GM21381 (cell line): ENCODE data around the gene ADGRL1.

ENCODE experiments used
- ATAC-seq: cut with Tn5 transposase; IDR thresholded peaks from one replicate; pipeline ENCODE4 v1.9.1; 2021; ENCODE audit warnings: mild to moderate bottlenecking, moderate library complexity; ENCODE audit not compliant: unreplicated experiment

Gene ADGRL1

DNA sequence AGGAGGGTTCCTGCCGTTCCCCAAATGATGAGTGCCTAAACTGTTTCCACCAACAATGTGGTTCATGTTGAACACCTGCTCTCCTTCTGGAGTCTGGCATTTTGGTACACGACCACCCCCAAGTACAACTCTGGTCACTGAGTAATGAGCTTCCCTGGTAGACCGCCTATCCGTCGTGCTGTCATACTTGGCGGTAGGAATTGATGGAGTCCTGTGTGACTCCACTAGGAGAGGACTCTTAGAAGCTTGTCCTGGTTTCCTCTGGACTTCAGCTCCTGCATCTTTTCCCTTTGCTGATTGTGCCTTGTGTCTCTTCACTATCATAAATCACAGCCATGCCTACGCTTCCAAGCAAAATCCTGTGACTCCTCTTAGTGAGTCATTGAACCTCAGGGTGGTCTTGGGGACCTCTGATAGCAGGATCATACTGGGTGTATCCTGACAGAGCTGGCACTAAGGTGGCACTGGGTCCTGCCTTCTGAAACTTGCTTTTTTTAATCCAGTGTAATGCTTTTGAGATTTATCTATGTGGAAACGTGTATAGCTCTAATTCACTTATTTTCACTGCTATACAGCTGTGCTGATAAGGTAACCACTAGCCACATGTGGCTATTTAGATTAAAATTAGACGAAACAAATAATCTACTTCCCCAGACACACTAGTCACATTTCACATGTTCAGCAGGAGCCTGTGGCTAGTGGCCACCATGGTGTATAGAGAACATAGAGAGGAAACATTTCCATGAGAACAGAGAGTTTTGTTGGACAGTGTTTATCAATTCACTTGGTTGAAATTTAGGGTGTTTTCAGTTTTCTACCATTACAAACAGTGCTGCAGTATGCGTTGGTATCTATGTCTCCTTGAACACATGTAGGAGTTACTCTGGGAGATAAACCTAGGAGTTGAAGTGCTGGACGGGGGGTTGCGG is 63.4 kb downstream of the ADGRL1 start:
- ATAC-seq: no peak

DNA sequence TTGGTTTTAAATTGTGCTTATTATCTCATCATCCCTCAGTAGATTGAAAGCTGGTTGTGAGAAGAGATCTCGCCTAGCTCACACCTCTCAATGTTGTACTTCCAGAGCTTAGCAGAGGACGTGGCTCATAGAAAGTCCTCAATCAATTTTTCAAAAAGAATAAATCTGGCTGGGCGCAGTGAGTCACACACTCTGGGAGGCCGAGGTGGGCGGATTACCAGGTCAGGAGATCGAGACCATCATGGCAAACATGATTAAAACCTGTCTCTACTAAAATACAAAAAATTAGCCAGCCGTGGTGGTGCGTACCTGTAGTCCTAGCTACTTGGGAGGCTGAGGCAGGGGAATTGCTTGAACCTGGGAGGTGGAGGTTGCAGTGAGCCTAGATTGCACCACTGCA is 64.9 kb downstream of the ADGRL1 start:
- no peak for ATAC-seq

DNA sequence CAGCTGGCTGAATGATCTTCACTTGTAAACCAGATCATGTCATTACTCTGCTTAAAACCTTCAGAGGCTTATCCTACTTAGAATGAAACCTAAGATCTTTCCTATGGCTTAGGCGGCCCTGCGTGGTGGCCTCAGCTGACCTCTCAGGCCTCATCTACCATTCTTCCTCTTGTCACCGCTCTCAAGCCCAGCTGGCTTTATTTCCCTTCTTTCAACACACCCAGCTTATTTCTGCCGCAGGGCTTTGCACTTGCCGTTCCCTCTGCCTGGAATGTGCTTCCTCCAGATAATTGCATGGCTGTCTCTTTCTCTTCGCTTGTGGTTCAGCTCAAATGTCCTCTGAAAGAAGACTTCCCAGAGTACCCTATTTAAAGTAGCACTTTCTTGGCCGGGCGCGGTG is 66.0 kb downstream of the ADGRL1 start:
- no peak for ATAC-seq

DNA sequence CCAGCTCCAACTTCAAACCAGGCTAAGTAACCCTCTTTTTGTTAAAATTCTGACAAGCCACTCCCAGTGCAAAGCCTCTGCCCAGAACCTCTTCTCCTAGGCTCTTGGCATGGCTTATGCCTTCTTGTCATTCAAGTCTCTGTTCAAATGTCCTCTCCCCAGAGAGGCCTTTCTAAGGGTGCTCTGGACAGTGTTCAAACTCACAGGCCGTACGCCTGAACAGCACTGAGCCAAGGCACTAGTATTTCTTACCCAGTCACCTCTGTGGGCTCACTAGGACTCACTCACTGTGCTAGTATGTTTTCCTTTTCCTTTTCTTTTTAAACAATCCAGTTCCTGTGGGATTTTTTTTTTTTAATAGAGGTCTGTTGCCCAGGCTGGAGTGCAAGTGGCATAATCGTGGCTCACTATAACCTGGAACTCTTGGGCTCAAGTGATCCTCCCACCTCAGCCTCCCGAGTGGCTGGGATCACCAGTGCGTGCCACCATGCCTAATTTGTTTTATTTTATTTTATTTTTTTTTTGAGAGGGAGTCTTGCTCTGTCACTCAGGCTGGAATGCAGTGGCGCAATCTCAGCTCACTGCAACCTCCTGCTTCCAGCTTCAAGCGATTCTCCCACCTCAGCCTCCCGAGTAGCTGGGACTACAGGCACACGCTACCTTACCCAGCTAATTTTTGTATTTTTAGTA is 67.2 kb downstream of the ADGRL1 start:
- ATAC-seq: no peak

DNA sequence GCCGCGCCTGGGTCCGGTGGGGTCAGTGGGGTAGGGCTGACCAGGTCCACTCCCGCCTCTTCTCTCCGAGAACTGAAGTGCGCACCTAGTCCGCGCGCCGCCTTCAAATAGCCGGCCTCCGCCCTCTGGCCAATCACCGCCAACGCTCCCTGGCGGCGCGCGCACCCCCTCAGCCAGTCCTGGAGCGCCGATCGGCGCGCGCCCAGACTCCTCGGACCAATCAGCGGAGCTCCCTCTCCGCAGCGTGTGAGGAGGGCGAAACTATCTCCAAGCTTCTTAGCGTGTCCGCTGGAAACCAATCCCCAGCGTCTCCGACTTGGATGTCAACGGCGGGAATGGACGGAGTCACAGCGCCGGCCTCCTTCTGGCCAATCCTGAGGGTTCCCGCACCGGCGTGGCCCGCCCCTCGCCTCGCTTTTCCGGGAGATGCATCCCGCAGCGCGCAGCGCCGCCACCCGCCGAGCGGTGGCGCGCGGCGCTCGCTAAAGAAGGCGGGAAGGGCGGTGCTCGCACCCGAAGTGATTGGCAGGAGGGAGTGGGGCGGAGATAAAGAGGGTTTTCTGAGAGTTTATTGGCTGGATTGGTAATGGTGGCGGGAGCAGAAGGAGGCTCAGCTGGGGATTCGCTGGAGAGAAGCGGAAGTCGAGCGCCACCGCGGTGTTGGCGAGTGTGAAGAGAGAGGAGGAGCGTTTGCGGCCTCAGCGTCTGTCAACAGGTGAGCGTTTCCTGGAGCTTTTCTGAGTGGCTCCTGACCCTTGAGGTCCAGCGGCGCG is 69.3 kb downstream of the ADGRL1 start, which contains the start of gene ASF1B:
ASF1B (minus strand) TSS at position 81 of the 773 bp plus-strand sequence. CDS start 133 bp downstream, outside the sequence.
- peak; percentile 76 for ATAC-seq

DNA sequence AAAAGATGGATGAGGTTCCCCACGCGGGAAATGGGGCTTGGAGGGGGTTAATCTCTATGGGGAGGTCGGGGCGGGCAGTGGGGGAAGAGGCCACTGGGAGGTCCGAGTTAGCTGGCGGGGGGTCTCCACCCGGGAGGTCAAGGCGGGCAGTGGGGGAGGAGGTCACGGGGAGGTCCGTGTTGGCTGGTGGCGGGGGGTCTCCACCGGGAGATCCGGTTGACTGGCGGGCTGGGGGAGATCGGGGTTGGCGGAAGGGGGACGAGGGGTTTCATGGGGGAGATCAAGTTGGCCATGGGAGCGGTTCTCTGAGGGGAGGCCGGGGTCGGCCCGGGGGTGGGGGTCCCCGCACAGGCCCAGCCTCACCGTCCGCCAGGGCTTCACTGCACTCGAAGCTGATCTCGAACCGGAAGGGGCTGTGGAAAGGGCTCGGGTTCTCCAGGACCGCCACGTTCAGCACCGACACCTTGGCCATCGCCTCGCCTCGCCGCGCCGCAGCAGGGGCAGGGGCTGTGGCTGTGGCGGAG is 69.9 kb downstream of the ADGRL1 start:
- ATAC-seq: peak; percentile 0

DNA sequence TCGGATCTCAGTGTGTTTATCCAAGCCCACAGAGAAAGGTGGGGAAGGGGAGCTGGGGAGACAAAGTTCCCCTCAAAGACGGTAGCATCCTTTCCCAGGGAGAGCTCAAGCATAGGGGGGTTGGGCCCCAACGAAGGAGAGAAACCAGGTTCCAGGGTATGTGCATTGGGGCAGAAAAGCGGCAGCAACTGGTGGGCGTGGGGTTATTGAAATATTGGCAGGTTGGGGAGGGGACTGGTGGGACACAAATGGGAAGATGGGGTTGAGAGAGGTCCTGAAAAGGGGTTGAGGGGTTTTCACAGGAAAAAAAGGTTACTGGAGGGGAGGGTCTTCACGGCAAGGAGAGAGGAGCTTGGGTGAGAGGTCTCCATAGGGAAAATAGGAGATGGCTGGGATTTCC is 70.6 kb downstream of the ADGRL1 start:
- no peak for ATAC-seq

DNA sequence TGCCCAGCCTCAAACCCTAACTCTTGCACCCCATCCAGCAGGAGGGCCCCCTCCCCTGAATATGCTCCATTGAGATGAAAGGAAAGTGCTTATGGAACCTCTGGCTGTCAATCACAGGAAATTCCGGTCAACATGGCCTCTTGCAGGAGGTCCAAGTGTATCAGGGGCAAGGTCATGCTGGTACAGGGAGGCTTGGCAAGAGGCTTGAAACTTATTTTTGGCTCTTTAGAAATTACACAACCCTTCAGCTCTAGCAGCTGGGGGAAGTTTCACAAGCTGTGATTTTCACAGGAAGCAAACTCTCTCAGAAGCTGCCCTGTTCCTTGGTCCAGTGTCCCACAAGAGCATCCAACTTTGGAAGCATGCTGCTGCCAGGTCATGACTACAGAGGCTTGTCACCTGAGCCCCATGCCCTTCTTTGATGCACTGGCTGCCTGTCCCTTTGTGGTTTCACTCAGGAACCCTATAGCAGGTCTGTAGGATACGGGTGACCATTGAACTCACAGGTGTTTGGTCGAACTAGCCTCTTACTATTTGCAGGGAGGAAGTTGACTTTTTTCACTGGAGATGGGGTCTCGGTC is 78.0 kb downstream of the ADGRL1 start:
- ATAC-seq: no peak

DNA sequence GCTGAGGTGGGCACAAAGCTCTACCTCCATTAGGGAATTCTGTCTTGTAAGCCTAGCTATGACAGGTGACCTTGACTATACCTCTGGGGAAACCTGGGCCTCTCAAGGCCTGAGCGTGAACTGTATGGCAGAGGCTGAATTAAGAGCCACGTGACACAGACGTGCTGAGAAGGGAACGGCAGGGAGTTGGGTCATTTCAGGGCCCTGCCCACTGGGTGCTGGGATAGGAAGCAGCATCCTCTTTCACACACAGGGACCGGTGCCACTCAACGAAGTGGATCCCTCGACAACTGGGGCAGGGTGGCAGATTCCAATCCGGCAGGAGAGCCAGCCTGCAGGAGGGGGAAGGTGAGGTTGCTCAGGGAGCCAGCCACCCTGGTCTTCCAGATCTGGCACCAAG is 78.8 kb downstream of the ADGRL1 start:
- ATAC-seq: no peak

DNA sequence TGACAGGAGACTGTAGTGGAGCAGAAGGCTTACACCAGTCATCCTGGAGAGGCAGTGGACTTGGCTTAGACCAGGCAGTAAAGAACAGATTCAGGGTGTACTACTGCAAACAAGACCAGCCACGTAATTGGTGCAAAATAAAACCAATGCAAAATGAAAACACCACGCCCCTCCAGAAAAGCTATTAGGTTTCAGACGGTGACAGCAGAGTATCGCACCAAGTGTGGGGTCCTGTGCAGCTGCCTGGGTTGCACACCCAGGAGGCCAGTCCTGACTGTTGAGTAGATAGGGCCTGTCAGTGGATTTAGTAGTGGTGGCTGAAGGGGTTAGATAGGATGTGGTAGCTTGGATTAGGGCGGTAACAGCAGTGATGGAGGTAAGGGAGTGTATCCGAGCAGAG is 83.0 kb downstream of the ADGRL1 start:
- ATAC-seq: no peak

DNA sequence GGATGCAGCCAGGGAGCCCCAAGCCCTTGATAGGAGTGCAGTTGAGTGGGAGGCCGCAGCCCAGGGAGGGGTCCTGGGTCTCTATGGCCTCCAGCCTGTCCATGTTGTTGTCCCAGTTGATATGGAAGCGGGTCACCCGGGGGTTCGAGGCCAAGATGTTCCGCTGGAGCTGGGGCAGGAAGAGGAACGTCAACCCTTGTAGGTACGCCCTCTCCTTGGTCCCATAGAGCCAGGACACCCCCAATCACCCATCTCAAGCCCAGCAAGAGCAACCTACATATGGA is 85.5 kb downstream of the ADGRL1 start:
- no peak for ATAC-seq

DNA sequence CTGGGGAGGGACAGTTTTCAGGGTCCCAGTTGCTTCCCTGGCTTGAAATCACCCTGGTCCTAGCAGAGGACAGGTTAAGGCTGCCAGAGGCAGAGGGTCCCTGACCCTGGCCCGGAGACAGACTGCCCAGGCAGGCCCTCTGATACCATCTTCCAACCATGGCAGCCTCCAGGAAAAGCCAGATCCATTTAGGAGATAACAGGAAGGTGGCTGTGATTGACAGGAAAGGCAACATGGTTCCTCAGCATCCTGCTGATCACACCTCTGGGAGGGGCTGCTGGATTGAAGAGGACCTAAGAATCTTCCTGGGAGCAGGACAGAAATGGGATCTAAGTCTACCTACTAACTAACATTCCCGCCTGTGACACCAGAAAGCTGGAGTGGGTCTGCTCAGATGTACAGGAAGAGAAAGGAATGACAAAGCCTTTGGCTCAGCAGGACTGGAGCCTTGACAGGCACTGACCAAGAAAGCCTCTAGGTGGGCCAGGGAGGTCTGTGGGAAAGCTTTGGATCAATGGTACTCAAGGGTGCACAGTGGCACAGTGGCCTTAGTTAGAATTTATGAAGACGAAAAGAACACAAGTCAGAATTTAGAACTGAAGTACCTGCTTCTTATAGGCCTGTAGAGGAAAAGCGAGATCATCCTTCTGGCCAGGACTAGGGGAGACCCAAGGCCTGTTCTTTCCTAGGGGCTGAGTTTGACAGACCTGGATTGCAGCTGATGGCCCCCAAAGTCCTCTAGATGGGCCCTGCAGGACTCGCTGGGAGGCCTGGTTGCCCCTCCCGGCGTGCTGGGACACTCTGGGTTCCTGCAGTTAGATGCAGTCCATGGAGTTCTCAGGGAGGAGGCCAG is 86.1 kb downstream of the ADGRL1 start:
- ATAC-seq: no peak

DNA sequence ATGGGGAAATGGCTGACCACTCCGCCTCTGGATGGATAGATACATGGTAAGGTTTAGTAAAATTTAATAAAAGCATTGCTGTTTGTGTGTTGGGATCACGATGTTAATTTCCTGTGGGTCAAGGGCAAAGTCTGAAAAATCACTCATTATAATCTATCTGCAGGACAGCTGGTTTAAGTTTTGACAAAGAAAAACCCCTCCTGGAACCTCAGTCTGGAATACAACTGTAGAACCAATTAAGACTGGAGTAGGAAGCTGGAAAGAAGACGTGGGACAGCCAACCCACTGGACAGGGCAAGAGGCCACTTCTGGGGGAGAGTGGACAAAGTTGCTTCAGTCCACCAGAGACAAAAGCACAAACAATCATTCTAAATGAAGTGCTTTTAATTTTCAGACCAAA is 86.8 kb downstream of the ADGRL1 start:
- no peak for ATAC-seq

DNA sequence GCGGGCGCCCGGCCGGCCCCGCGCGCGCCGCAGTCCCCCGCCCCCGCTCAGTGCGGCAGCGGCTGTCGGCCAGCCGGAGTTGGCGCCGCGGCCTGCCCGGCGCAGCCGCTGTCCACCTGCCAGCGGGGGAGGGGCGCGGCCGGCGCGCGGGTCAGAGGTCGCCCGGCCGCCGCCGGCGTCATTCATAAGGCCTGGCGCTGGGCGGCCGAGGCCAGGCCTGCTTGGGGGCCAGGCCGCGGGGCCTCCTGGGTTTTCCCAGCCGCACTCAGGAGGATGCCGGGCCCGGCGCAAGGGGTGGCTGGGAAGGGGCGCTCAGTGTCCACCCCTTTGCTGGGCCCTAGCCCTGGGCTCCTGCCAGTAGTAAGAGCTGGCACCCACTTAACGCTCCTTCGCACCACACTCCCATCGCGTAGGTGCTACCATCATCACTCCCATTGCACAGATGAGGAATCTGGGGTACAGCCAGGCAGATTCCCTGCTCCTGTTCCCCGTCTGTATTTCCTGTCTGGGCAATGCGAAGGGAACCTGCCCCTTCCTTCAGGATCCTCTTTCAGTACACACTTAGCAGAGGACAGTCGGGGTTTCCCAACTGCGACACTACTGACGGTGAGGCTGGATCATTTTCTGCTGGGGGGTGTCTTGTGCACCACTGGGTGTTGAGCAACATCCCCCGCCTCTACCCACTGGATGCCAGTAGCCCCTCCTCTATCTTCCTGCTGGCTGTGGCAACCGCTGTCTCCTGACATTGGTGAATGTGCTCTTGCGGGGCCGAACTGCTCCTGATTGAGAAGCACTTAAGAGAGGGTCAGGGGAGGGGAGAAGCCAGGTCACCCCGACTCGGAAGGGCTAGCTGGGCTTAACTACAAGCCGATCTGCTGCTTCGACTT is 87.6 kb downstream of the ADGRL1 start:
- ATAC-seq: peak; percentile 44

DNA sequence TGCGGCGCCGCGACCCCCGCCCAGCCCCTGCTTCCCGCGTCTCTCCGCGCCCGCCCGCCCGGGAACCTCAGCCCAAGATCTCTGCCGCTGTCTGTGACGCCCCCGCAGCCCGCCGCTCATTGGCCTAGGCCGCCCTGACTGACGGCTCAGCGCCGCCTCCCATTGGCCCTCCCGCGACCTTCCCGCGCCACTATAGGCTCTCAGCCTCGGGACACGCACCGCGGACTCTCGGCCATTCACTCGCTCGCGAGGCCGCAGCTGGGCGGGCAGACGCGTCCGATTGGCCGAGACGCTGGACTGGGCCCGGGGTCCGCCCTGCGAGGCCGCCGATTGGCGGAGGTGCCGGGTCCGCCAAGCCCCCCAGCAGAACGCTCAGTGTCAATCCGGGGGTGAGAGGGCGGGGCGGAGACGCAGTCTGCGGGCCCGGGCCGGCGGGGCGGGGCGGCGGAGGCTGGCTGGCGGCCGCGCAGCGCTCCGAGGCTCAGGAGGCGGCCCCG is 88.3 kb downstream of the ADGRL1 start, which contains the start of gene PRKACA:
PRKACA (minus strand) TSS at position 95 of the 497 bp plus-strand sequence. CDS start 215 bp downstream, outside the sequence.
- ATAC-seq: peak; percentile 87

DNA sequence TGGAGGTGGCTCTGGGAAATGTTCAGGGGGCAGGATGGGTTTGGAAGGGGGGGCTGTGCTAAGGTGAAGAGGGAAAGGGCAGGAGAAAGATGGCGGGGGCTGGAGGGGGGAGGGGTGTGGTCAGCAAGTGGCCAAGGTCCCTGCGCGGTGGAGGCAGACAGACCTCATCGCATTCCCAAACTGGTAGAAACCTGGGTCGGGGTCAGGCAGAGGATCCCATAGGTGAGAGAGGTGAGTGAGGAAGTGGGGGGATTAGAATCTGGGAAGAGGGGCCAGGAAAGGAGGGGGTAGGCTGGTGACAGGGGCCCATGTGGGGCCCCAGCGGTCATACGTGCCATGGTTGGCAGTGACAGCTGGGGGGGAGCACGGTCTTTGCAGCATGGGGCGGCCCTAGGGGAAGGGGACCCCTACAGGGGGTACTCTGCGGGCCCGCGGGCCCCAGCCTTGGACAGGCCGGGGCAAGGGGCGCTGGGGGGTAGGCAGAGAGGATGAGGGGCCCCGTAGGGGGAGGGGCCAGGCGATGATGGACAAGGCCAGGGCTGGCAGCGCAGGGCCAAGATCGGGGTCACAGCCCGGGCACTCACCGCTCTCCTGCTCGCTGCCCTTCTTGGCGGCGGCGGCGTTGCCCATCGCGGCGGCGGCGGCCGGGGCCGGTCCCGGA is 88.9 kb downstream of the ADGRL1 start:
- no peak for ATAC-seq

DNA sequence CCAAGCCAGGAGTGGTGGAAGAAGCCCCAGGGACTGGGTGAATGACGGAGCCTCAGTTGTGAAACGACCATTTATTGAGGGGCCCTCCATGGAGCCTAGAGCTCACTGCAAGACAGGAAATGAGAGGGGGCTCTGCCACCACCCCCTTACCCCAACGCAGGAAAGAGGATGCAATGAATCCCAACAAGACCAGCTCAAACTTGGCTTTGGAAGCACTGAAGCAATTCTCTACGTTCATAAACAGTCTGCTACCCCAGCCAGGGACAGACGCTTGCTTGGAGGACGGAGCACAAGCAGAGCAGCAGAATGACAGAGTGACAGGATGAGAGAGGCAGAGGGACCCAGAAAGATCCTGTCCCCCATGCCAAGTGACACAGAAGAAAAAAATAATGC is 89.4 kb downstream of the ADGRL1 start:
- ATAC-seq: no peak

DNA sequence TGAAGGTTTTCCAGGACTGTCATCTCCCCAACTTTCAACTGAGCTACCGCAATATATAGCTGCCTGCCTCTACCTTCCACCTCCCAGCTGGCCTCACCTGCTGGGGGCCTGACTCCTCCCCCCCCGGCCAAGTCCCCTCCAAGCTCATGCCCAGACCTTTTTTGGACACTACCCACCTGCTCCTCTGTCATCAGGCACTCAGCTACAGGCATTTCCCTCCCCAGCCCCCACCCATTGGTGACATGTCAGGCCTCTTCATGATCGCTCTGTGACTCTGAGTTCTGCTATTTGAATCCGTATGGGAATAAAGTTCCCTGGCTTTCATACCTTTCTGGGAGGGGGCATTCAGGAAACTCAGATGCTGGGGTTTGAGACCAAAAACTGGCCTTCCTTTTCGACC is 90.2 kb downstream of the ADGRL1 start:
- ATAC-seq: no peak
